HepG2 (cell line): ENCODE data around the gene DOCK1.

ENCODE experiments used
- EP300 ChIP-seq, 3 experiments: sonication (generic) in 1 of 3; formaldehyde crosslinking in 1 of 3; IDR thresholded peaks; 2 replicates each; pipeline versions ENCODE4 v1.5.1 to v1.6.1; 2011 to 2020; ENCODE audit warnings: low read depth in 2 of 3, low read length in 2 of 3, borderline replicate concordance in 1 of 3, improper control_type of control experiment in 1 of 3, mild to moderate bottlenecking in 1 of 3, missing genetic modification reagents in 1 of 3, moderate library complexity in 1 of 3
- PCBP1 ChIP-seq: fragments of 200-400 bp; formaldehyde crosslinking; IDR thresholded peaks from 2 replicates; pipeline ENCODE4 v1.6.1; 2017; ENCODE audit warnings: mild to moderate bottlenecking, low read depth, low read length, borderline replicate concordance
- SP4 ChIP-seq: sonication (generic); formaldehyde crosslinking; IDR thresholded peaks from 2 replicates; pipeline ENCODE4 v1.8.1; 2023; ENCODE audit warnings: mild to moderate bottlenecking, missing genetic modification reagents
- ZNF569 ChIP-seq: sonication (generic); formaldehyde crosslinking; IDR thresholded peaks from 2 replicates; pipeline ENCODE4 v1.5.0; 2020; ENCODE audit warnings: mild to moderate bottlenecking, missing genetic modification reagents, moderate library complexity, borderline replicate concordance

DNA sequence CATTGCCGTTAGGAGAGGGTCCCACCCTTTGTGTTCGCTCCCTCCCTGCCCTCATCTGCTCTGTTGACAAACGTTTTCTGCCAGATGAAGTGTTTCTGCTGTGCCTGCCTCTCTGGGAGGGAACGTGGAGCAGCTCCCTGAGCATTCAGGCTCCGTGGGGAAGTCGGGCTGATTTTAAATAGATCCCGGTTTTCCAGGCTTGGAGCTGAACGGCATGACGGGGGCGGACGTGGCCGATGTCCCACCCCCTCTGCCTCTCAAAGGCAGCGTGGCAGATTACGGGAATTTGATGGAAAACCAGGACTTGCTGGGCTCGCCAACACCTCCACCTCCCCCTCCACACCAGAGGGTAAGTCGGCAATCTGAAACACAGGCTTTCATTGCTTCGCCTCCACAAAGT is 542.0 kb downstream of the DOCK1 start:
- no peak for TF ChIP-seq PCBP1
- no peak for TF ChIP-seq EP300 (IDR thresholded peaks at IDR 0.05; ENCODE audit: low read depth in 2 of 2, low read length in 2 of 2)
- no peak for TF ChIP-seq EP300 (CRISPR knock-in tag; IDR thresholded peaks at IDR 0.05; ENCODE audit: borderline replicate concordance)
- TF ChIP-seq ZNF569 (CRISPR knock-in tag), result no peak
- no peak for TF ChIP-seq SP4 (CRISPR knock-in tag)
